Fibroblast of mammary gland (primary cell): Measurements from ENCODE around the gene HNF1B.

Experiments
- DNase-seq: peaks from one replicate; pipeline ENCODE4 v3.0.0-alpha.2; 2010; ENCODE audit warnings: low read depth
- H3K4me3 ChIP-seq: 2 replicates; pipeline ENCODE4 v1.5.1; 2011; ENCODE audit warnings: low read depth, mild to moderate bottlenecking, low read length, moderate library complexity; ENCODE audit not compliant: control insufficient read depth
- TF ChIP-seq, protein P1 (sequence below): conservative IDR thresholded peaks from 2 replicates; pipeline ENCODE4 v1.5.1; 2011; ENCODE audit warnings: low read depth, low read length, inconsistent platforms; ENCODE audit not compliant: control insufficient read depth, insufficient read depth

HNF1B gene

GRCh38 chr17:37678036-37678435 is 66.8 kb downstream of the HNF1B start:
- no peak for DNase-seq
- TF ChIP-seq, protein P1, sequence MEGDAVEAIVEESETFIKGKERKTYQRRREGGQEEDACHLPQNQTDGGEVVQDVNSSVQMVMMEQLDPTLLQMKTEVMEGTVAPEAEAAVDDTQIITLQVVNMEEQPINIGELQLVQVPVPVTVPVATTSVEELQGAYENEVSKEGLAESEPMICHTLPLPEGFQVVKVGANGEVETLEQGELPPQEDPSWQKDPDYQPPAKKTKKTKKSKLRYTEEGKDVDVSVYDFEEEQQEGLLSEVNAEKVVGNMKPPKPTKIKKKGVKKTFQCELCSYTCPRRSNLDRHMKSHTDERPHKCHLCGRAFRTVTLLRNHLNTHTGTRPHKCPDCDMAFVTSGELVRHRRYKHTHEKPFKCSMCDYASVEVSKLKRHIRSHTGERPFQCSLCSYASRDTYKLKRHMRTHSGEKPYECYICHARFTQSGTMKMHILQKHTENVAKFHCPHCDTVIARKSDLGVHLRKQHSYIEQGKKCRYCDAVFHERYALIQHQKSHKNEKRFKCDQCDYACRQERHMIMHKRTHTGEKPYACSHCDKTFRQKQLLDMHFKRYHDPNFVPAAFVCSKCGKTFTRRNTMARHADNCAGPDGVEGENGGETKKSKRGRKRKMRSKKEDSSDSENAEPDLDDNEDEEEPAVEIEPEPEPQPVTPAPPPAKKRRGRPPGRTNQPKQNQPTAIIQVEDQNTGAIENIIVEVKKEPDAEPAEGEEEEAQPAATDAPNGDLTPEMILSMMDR, result no peak
- no peak overlapping the region for H3K4me3 ChIP-seq

DNA sequence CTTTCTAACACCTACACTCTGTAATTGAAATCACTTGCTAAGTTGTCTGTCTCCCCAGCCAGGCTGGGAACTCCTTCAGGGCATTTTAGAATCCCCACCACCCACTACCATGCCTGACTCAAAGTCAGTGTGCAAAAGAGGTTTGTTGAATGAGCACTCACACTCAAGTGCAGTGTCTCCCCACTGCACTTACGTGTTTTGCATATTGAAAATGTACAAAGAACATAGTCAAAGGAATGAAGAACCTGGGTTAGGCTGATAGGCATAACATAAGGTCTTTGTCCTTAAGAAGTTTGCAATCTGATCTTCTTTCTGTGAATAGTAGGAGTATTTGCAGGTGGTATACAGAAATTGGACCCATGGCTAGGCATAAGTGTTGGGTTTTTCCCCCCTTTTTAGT is 67.8 kb downstream of the HNF1B start:
- no peak for DNase-seq
- TF ChIP-seq, protein P1, result no peak
- no peak overlapping the region for H3K4me3 ChIP-seq

- DNase-seq, result peak; percentile 25
Observed at GRCh38 chr17:37676115-37676925, 68.5 kb downstream of the HNF1B start.

DNA sequence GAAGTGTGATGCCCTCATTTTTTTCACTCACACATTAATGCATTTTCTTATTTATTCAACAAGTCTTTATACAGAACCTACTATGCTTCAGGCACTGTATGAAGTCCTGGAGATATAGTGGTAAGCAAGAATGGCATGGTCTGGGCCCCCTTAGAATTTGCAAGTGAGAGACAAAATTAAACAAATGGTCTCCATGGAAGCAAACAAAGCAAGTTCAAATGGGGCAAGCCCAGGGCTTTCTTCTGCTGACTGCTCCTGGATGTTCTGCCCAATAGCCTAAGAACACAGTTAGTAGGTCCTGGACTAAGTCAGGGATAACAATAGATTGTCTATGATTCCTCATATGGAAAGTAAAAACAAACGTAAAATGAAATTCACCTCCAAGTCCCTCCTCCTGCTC is 70.3 kb downstream of the HNF1B start:
- no peak overlapping the region for H3K4me3 ChIP-seq
- no peak for DNase-seq
- TF ChIP-seq, protein P1, result no peak

More at GRCh38 chr17:37676115-37676925, 68.5 kb downstream of the HNF1B start:
- no peak overlapping the region for H3K4me3 ChIP-seq
- TF ChIP-seq, protein P1, result no peak

- no peak overlapping the region for H3K4me3 ChIP-seq
- TF ChIP-seq, protein P1, result no peak
- DNase-seq, result no peak
Observed at GRCh38 chr17:37673386-37673785, 71.5 kb downstream of the HNF1B start.

DNA sequence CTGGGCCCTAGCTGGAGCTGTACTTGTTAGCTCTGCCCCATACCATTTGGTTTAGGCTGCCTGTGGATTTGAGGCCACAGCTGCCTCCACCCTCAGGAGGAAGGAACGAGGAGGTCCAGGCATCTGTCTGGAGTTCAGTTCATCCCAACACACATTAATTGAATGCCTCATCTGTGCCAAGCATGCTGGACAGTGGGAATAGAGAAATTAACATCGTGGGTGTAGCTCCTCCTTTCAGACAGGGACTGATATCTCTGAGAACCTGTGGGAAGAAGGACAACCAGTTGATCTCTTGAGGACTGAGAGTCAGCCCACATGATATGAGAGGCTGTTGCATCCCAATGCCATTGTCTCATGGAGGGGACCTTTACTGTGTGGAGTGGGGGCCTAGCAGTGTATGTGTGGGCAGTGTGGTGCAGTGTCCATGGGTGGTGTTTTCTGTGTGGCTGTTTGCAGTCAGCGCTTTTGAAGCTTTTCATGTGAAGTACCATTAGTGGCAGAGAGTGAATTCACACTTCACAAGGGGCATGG is 72.2 kb downstream of the HNF1B start:
- no peak overlapping the region for H3K4me3 ChIP-seq
- peak; percentile 19 for DNase-seq
- TF ChIP-seq, protein P1, result no peak
